DMS 273 treated with DMSO at 0.1 percent for 48 hours (cell line): ENCODE data around the gene NLRC3.

ENCODE experiments used
- DNase-seq: peaks from one replicate; lab custom pipeline; 2025; lab: John Stamatoyannopoulos, UW

Gene NLRC3

DNA sequence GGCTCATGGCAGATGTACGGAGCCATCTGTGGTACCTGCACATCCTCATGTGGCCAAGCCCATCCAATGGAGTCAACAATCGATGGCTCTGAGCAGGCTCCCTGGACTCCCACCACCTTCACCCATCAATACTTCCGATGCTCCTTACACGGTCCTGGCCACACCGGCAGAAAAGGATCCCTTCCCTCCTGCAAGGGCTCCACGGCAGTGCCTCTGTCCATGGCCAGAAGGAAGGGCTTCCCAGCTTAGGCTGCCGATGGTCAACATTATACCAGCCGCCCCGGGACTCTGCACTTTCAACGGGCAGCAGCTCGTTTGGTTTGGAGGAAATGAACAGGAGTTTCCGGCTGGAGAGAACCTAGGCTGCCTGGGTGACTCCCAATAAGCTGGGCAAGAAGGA is 21.0 kb upstream of the NLRC3 start:
- DNase-seq = no peak

DNA sequence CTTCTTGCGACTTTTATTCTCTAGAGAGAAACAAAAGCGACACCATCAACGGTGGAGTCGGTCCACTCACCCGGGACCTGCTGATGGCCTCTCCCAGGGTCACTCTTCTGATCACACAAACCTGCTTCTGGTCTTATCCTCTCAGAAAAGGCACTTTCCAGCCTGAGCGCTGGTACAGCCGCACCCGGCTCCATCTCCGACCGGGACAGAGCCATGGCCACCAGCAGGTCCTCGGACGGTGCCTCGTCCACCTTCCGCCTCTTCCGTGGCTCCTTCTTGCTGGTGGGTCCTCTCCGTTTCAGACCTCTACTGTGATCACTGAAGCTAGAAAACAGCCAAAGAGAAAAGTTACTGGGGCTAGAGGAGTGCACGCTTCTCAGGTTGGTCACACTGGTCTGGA is 20.5 kb upstream of the NLRC3 start:
- DNase-seq = no peak

GRCh38 chr16:3597226-3597625 is 20.0 kb upstream of the NLRC3 start:
- no peak for DNase-seq

- no peak for DNase-seq
Observed at GRCh38 chr16:3596101-3596861, 19.1 kb upstream of the NLRC3 start.

- DNase-seq = no peak
Observed at GRCh38 chr16:3595521-3596021, 18.4 kb upstream of the NLRC3 start.

- no peak for DNase-seq
Observed at GRCh38 chr16:3595110-3595486, 17.9 kb upstream of the NLRC3 start.

DNA sequence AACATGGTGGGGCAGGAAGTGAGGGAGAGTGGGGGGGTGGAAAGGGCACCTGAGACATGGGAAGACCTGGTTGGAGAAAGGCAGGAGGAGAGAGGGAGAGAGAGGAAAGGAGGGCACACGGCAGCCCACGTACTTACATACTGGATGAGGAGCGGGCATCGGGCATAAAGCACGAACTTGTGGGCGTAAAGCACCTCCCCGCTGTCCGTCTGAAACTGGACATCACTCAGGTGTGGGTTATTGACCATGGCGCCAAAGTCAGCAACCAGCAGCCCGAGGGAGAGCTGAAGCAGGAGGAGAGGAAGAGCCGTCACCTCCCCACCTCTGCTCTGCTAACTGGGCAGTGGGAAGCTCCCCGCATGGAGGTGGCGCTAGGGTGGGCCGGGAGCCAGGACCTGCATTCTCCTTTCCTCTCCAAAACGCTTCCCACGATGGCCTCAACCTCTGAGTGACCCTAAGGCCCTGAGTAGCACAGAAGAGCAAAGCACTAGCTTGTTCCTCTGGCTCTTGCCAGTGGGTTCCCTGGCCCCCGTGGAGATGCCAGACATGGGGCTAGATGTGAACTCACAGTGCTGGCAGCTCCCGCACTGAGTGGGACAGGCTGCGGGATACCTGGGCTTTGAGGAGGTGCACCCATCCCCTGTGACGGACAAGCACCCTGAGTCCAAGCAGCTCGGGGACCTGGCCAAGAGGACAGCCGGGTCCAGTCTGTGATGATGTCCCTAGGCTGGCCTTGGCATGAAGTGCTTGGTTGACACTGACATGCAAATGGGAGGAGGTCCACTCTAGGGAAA is 17.3 kb upstream of the NLRC3 start:
- no peak for DNase-seq

DNA sequence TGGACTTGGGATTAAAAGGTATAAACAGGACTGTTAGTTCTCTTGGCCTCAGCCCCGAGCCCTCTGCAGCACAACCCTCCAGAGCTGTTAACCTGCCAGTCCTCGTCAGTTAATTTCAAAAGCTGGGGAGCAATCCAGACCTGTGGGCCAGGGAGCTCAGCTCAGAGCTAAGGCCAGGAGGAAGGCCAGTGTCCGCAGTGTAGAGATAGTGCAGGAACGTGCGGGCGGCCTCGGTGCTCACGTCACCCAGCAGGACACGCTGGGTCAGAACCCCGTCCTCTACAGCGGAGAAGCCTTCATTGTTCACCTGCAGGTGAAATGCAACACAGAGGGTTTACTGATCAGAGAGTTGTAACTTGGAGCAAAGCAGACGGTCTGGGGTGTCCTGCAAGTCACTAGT is 15.4 kb upstream of the NLRC3 start:
- DNase-seq = no peak

- no peak for DNase-seq
Observed at GRCh38 chr16:3591991-3592390, 14.8 kb upstream of the NLRC3 start.

DNA sequence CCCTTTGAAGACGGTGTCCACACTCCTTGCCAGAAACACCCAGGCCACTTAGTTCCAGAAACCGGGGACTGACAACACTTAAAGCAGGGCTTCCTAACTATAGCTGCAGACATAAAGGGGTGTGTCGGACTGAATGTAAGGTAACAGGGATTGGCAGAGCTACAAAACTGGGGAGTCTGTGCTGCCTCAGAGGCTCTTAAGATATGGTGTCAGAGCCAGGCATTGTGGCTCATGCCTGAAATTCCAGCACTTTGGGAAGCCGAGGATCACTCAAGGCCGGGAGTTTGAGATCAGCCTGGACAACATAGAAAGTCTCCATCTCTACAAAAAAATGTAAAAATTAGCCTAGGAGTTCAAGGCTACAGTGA is 14.2 kb upstream of the NLRC3 start:
- DNase-seq = no peak

DNA sequence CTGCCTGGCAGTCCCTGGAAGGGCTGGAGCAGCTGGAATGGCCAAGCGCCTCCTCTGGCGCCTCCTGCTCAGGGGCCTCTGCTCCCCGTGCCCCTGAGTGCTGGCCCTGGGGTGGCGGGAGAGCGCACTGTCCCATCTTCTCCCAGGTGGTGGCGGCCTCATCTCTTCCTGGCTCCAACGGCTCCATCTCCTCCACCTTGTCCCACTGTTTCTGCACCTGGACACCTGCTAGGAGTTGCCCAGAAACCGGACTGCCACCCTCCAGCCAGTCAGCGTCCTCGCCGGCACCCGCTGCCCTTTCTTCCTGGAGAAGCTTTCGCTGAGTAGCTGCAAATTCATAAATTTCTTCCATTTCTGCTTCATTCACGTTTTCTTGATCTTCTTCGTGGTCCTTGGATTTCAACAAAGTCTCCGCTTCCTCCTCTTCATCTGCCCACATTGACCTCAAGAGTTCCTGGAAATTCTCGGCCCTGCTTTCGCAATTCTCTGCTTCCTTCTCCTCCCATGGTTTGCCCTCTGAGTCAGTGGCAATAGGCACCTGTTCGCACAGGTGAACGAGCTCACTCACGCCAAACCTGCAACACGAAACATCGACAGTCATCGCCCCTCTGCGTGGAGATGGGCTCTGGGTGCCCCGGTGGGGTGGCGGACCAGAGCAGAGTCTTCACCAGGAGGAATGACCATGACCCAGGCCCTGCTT is 13.7 kb upstream of the NLRC3 start:
- no peak for DNase-seq

DNA sequence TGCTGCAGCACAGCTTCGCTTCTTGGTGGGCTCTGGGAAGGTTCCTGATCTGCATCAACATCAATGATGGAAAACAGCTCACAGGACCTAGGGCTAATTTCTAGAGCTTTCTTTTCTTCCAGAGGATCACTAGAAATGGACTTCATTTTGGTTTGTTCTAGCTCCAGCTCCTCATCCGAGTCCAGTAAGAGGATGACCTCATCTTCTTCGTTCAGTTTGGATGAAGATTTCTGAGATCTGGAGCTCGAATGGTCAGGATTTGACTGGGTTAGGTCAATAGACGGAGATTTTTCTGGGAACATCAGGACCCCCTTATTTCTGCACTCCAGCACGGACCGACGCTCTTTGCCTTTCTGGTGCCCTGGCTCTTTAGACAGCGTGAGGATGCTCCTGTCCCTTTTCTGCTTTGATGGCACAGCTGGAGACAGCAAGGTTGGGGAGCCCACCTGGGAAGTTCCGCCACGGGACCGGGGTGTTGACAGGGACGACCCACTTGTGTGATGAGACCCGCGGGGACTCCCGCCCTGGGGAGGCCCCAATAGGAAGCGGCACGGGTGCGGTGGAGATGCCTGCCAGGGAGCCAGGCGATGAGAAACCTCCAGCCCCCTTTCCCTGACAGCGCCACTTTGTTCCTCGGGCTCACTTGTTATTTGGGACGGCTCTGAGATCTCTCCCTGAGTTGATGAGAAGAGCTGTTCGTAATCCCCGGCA is 12.9 kb upstream of the NLRC3 start:
- no peak for DNase-seq

GRCh38 chr16:3589441-3589921 is 12.3 kb upstream of the NLRC3 start:
- no peak for DNase-seq

- no peak for DNase-seq
Observed at GRCh38 chr16:3589001-3589400, 11.8 kb upstream of the NLRC3 start.

DNA sequence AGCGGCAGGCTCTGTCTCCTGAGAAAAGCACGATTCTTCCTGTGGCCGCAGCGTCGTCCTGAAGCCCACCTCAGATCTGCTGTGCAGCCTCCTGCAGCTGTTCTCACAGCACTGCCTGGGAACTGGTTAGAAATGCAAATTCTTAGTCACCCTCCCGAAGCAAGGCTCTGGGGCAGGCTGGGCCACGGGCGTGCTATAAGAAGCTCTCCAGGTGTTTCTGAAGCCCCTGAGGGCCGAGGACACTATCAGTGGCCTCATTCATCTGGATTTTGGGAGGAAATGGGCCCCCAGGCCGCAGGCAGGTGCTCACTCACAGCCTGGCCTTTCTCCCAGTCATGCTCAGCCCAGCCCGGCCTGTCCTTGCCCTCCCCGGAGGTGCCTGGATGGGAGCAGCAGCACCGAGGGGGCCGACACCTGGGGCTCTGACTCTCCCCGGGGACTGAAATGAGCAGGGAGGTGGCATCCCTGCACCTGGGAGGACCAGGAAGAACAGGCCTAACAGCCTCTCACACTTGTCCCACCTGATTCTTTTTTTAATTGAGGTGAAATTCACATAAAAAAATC is 10.4 kb upstream of the NLRC3 start:
- DNase-seq = no peak

DNA sequence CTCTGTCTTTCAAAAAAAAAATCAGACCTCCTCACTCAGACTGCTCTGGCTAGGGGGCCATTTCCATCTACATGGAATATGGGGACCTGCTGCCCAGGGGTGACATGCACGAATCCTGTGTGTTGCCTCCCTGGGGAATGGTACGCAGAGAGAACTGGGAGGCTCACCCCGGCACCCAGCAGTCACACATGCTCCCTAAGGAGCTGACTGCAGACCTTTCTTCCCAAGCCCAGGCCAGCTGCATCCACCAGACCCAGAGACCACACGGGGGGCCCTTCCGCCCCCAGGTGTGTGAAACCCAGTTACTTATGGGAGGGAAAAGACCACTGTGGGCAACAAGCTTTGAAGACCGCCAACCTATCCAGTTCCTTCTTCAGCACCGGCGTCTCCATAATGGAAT is 7.2 kb upstream of the NLRC3 start:
- no peak for DNase-seq

- DNase-seq = no peak
Observed at GRCh38 chr16:3583303-3584038, 6.3 kb upstream of the NLRC3 start.

GRCh38 chr16:3582276-3583165 is 5.3 kb upstream of the NLRC3 start:
- DNase-seq = no peak

- DNase-seq = no peak
Observed at GRCh38 chr16:3581392-3581791, 4.2 kb upstream of the NLRC3 start.

- no peak for DNase-seq
Observed at GRCh38 chr16:3580686-3581085, 3.5 kb upstream of the NLRC3 start.
